ENCODE data around the gene RNFT2. TPM values are rescaled to one million over a fixed set of nuclear protein-coding genes. Genes with fewer than 3 reads are reported as not detected.

The RNFT2 gene
- polyA plus RNA-seq, 1 donor (not counting 4 experiments of a cell fraction or from before 2014, with no cell fraction given): 0.96 TPM

DNA sequence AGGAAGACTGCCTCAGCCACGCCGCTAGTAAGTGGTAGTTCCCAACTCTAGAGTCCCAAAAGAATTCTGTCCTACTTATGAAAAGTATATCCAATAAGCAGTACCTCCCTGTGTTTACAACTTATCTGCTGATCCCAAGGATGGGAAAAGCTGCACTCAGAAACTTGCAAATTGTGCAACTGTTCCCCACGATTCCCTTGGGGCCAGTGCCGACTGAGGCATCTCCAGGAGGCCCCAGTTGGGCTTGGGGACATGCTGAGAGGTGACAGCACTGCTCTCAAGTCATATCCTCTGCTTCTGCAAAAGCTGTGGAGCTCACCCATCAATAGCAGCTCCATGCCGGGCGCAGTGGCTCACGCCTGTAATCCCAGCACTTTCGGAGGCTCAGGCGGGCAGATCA, 23.9 kb upstream of the RNFT2 start:
- DNase-seq (ENCODE audit: low read depth, low spot score): no peak
- H3K79me2 ChIP-seq (ENCODE audit: control insufficient read depth, insufficient read depth, low read length): no peaks in the 10 kb centered on the region
- peaks cover 15% of the 10 kb centered on the region for H3K4me1 ChIP-seq (ENCODE audit: control insufficient read depth, extremely low read depth, insufficient read depth, low read length)

DNA sequence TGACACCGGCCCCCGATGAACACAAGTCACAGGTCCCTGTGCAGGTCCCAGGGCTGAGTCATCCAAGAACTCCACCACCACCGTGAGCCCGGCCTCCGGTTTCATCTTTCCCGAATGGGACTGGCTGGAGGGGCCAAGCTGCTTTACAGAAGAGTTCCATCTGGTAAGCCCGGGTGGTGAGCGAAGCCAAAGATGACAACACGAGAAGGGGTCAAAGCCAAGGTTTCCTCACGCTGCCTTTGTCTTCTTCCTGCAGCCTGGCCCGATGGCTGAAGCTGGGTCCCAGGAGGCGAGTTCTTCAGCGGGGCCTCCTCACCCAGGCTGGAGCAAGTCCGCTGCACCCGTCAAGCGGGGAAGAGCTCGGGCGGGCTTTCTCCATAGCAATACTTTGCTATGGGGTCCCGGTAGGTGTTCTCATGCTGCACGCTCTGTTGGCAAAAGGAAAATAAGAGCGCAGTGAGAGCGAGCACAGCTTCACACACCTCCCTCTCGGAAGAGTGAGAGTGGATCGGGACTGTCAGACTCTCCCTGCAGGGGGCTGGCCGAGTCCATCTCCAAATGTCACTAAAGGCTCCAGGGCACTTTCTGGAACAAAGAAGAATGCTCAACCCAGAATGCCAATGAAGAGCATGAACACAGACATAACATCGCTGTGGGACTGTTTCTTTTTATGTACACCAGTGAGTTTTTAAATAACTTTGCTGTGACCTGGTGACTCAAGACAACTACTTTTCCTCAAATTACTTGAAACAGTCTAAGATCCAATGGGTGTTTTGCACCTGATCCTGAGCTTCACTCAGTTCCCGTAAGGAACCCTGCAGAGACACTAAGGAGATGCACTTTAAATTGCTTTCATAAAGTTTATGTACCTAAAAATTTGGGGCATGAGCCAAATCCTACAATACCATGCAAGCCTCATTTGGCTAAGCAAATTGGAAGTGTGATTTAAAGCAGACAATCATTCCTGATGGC, 20.4 kb upstream of the RNFT2 start:
- Histone ChIP-seq H3K79me2 (ENCODE audit: control insufficient read depth, insufficient read depth, low read length) (no peaks in the 10 kb centered on the region), H3K9me1 (ENCODE audit: control insufficient read depth, extremely low read depth, insufficient read depth, low read length) (no peaks in the 10 kb centered on the region), H3K9me3 (ENCODE audit: control insufficient read depth, low read depth, low read length) (no peaks in the 10 kb centered on the region), H3K9ac (ENCODE audit: control insufficient read depth, extremely low read depth, insufficient read depth, low read length) (no peak overlapping the region), H4K20me1 (ENCODE audit: control insufficient read depth, extremely low read depth, insufficient read depth, low read length) (no peaks in the 10 kb centered on the region), H2AFZ (ENCODE audit: control insufficient read depth, low read length) (no peak overlapping the region), H3K27ac (ENCODE audit: control insufficient read depth, insufficient read depth, low read length) (no peak overlapping the region), H3K4me3 (ENCODE audit: control insufficient read depth in 2 of 3, extremely low read depth in 1 of 3, insufficient read depth in 2 of 3, low read depth in 1 of 3, low read length in 3 of 3) (no peak overlapping the region), H3K4me2 (ENCODE audit: control insufficient read depth, extremely low read depth, insufficient read depth, low read depth, low read length) (no peak overlapping the region), H3K36me3 (ENCODE audit: control insufficient read depth in 2 of 2, extremely low read depth in 1 of 2, insufficient read depth in 2 of 2, low read length in 2 of 2) (peaks cover 13 to 23% of the 10 kb centered on the region in 2 experiments), H3K4me1 (ENCODE audit: control insufficient read depth, extremely low read depth, insufficient read depth, low read length) (peaks cover 6% of the 10 kb centered on the region), H3K27me3 (ENCODE audit: control insufficient read depth, extremely low read depth, insufficient read depth, low read length) (no peaks in the 10 kb centered on the region)
- no peak for FAIRE-seq
- DNase-seq (ENCODE audit: low read depth, low spot score): no peak
- dilution Hi-C loops (cut with MboI; ENCODE audit: extremely low pct_ligation_motif_present, low sequenced_read_pairs): no loop called here
- TF ChIP-seq, protein P1, sequence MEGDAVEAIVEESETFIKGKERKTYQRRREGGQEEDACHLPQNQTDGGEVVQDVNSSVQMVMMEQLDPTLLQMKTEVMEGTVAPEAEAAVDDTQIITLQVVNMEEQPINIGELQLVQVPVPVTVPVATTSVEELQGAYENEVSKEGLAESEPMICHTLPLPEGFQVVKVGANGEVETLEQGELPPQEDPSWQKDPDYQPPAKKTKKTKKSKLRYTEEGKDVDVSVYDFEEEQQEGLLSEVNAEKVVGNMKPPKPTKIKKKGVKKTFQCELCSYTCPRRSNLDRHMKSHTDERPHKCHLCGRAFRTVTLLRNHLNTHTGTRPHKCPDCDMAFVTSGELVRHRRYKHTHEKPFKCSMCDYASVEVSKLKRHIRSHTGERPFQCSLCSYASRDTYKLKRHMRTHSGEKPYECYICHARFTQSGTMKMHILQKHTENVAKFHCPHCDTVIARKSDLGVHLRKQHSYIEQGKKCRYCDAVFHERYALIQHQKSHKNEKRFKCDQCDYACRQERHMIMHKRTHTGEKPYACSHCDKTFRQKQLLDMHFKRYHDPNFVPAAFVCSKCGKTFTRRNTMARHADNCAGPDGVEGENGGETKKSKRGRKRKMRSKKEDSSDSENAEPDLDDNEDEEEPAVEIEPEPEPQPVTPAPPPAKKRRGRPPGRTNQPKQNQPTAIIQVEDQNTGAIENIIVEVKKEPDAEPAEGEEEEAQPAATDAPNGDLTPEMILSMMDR (optimal IDR thresholded peaks at IDR 0.05 in 1 of 3, IDR thresholded peaks at IDR 0.05 in 1 of 3, conservative IDR thresholded peaks at IDR 0.05 in 1 of 3; ENCODE audit: extremely low read depth in 1 of 3, insufficient read depth in 2 of 3, low read length in 3 of 3): no peak
- TF ChIP-seq EZH2 (IDR thresholded peaks at IDR 0.05; ENCODE audit: low read length): no peak

More for the DNA sequence above, 23.9 kb upstream of the RNFT2 start:
- Histone ChIP-seq H2AFZ (ENCODE audit: control insufficient read depth, low read length) (no peak overlapping the region), H3K9me3 (ENCODE audit: control insufficient read depth, low read depth, low read length) (no peaks in the 10 kb centered on the region), H3K4me3 (ENCODE audit: control insufficient read depth in 2 of 3, extremely low read depth in 1 of 3, insufficient read depth in 2 of 3, low read depth in 1 of 3, low read length in 3 of 3) (no peak overlapping the region), H4K20me1 (ENCODE audit: control insufficient read depth, extremely low read depth, insufficient read depth, low read length) (no peaks in the 10 kb centered on the region), H3K4me2 (ENCODE audit: control insufficient read depth, extremely low read depth, insufficient read depth, low read depth, low read length) (no peak overlapping the region), H3K9me1 (ENCODE audit: control insufficient read depth, extremely low read depth, insufficient read depth, low read length) (no peaks in the 10 kb centered on the region), H3K27me3 (ENCODE audit: control insufficient read depth, extremely low read depth, insufficient read depth, low read length) (peaks cover 8% of the 10 kb centered on the region), H3K36me3 (ENCODE audit: control insufficient read depth in 2 of 2, extremely low read depth in 1 of 2, insufficient read depth in 2 of 2, low read length in 2 of 2) (peaks cover 3 to 13% of the 10 kb centered on the region in 2 experiments), H3K9ac (ENCODE audit: control insufficient read depth, extremely low read depth, insufficient read depth, low read length) (no peak overlapping the region), H3K27ac (ENCODE audit: control insufficient read depth, insufficient read depth, low read length) (no peak overlapping the region)
- no peak for FAIRE-seq
- TF ChIP-seq EZH2 (IDR thresholded peaks at IDR 0.05; ENCODE audit: low read length): no peak
- TF ChIP-seq, protein P1 (optimal IDR thresholded peaks at IDR 0.05 in 1 of 3, IDR thresholded peaks at IDR 0.05 in 1 of 3, conservative IDR thresholded peaks at IDR 0.05 in 1 of 3; ENCODE audit: extremely low read depth in 1 of 3, insufficient read depth in 2 of 3, low read length in 3 of 3): no peak
- dilution Hi-C loops (cut with MboI; ENCODE audit: extremely low pct_ligation_motif_present, low sequenced_read_pairs): no loop called here

Data from keratinocyte (primary cell).